K562 (cell line): ENCODE data around the gene SCG5. TPM values are rescaled to one million over a fixed set of nuclear protein-coding genes. Genes with fewer than 3 reads are reported as not detected.

Experiments
- ATAC-seq: fragments of 200-7000 bp; cut with Tn5 transposase; 3 replicates; pipeline ENCODE4 v1.9.1; 2020; ENCODE audit warnings: moderate library complexity
- BruUV-seq: library from RNA; stranded (reverse); fragments of 400-500 nt; replicated peaks from 2 replicates; lab custom pipeline; 2021; lab: Mats Ljungman, UMichigan
- CTCF ChIA-PET: fragments of 300-600 bp; formaldehyde crosslinking; extraction: SDS; loops from one replicate; lab custom pipeline; 2021; ENCODE audit warnings: low intra/inter-chr PET ratio; lab: Yijun Ruan, JAX
- POLR2A ChIA-PET: fragments of 300-600, 350-650 bp; sonication (Branson Sonifier 250); formaldehyde crosslinking; extraction: SDS; loops from one replicate; lab custom pipeline; 2021; ENCODE audit warnings: antibody characterized with exemption, inconsistent platforms; lab: Yijun Ruan, JAX
- DNase-seq, 4 experiments: peaks; one replicate each; pipeline versions ENCODE4 v3.0.0 to v3.0.0-alpha.2; 2011 to 2018; ENCODE audit warnings: low spot score in 3 of 4, mixed read lengths in 3 of 4; ENCODE audit errors: extremely low read depth in 1 of 4
- FAIRE-seq: peaks from 2 replicates; lab custom pipeline; 2011; peaks lifted over from hg19 to GRCh38; lab: Jason Lieb, UNC
- H2AFZ ChIP-seq: 2 replicates; pipeline ENCODE4 v1.6.0; 2011; ENCODE audit warnings: low read depth, low read length, control low read depth, inconsistent platforms
- H3K27ac ChIP-seq: fragments of 200-600 bp; 3 replicates; pipeline ENCODE4 v1.8.0; 2011; ENCODE audit warnings: low read depth, mild to moderate bottlenecking, control low read depth, inconsistent platforms, low read length, moderate library complexity, mixed read lengths; ENCODE audit errors: extremely low read depth
- H3K27me3 ChIP-seq, 2 experiments: fragments of 300-600 bp in 1 of 2; 2 replicates in 1 of 2; 3 replicates in 1 of 2; pipeline versions ENCODE4 v1.6.0 to v1.8.0; 2011; ENCODE audit warnings: inconsistent platforms in 2 of 2, low read length in 2 of 2, mild to moderate bottlenecking in 1 of 2, mixed read lengths in 1 of 2, moderate library complexity in 1 of 2; ENCODE audit not compliant: control insufficient read depth in 2 of 2, insufficient read depth in 2 of 2
- H3K36me3 ChIP-seq: fragments of 300-600 bp; 3 replicates; pipeline ENCODE4 v1.8.0; 2011; ENCODE audit warnings: mild to moderate bottlenecking, low read length, inconsistent platforms; ENCODE audit not compliant: control insufficient read depth, insufficient read depth
- H3K4me1 ChIP-seq, 2 experiments: fragments of 200-600 bp in 1 of 2; replicated peaks in 1 of 2; 2 replicates in 1 of 2; 3 replicates in 1 of 2; pipeline versions ENCODE4 v1.5.1 to v1.8.0; 2011; ENCODE audit warnings: inconsistent platforms in 2 of 2, low read length in 2 of 2, mild to moderate bottlenecking in 1 of 2, mixed read lengths in 1 of 2, moderate library complexity in 1 of 2; ENCODE audit not compliant: control insufficient read depth in 2 of 2, insufficient read depth in 2 of 2
- H3K4me2 ChIP-seq: 2 replicates; pipeline ENCODE4 v1.6.1; 2011; ENCODE audit warnings: low read length, control low read depth, inconsistent platforms, mixed read lengths; ENCODE audit not compliant: insufficient read depth
- H3K4me3 ChIP-seq: fragments of 200-600 bp; sonication (generic), shearing (Covaris generic); 2 replicates; pipeline ENCODE4 v1.5.1; 2016; ENCODE audit warnings: control low read depth, inconsistent platforms
- H3K79me2 ChIP-seq: fragments of 200-600 bp; 3 replicates; pipeline ENCODE4 v1.8.0; 2011; ENCODE audit warnings: low read length, inconsistent platforms; ENCODE audit not compliant: control insufficient read depth, insufficient read depth
- H3K9ac ChIP-seq, 2 experiments: 2 replicates each; pipeline versions ENCODE4 v1.6.0 to v1.6.1; 2011; ENCODE audit warnings: low read depth in 2 of 2, low read length in 2 of 2, control low read depth in 1 of 2, inconsistent platforms in 1 of 2, mild to moderate bottlenecking in 1 of 2, mixed read lengths in 1 of 2; ENCODE audit not compliant: insufficient read depth in 1 of 2
- H3K9me1 ChIP-seq: one replicate; pipeline ENCODE4 v1.6.0; 2011; ENCODE audit warnings: inconsistent platforms, mild to moderate bottlenecking, low read length, moderate library complexity; ENCODE audit not compliant: control insufficient read depth, insufficient read depth
- H3K9me3 ChIP-seq: replicated peaks from 2 replicates; pipeline ENCODE4 v1.5.1; 2011; ENCODE audit warnings: low read depth, low read length, inconsistent platforms; ENCODE audit not compliant: control insufficient read depth, insufficient read depth
- H4K20me1 ChIP-seq: replicated peaks from 2 replicates; pipeline ENCODE4 v1.6.1; 2011; ENCODE audit warnings: low read length, inconsistent platforms, mixed read lengths; ENCODE audit not compliant: control insufficient read depth, insufficient read depth
- CREB5 ChIP-seq: fragments of 250-450 bp; sonication (Bioruptor Pico); IDR thresholded peaks from 2 replicates; pipeline ENCODE4 v1.5.0; 2020; ENCODE audit warnings: mild to moderate bottlenecking
- NR0B1 ChIP-seq: fragments of 450-650 bp; IDR thresholded peaks from one replicate; pipeline ENCODE4 v1.6.1; 2018; ENCODE audit warnings: mild to moderate bottlenecking, moderate library complexity; ENCODE audit not compliant: partially characterized antibody
- RBBP5 ChIP-seq: fragments of 200-600 bp; sonication (generic); IDR thresholded peaks from 2 replicates; pipeline ENCODE4 v1.6.1; 2012; ENCODE audit warnings: borderline replicate concordance, mild to moderate bottlenecking, low read length, control low read depth, inconsistent platforms; ENCODE audit not compliant: insufficient read depth, poor library complexity, severe bottlenecking
- TAF9B ChIP-seq: fragments of 450-650 bp; IDR thresholded peaks from 2 replicates; pipeline ENCODE4 v1.6.1; 2018; ENCODE audit warnings: mild to moderate bottlenecking; ENCODE audit not compliant: partially characterized antibody
- U2AF2 ChIP-seq: fragments of 200-400 bp; formaldehyde crosslinking; optimal IDR thresholded peaks from 2 replicates; pipeline ENCODE3; 2017; ENCODE audit warnings: low read depth, mild to moderate bottlenecking, low read length
- ZC3H8 ChIP-seq: fragments of 450-650 bp; IDR thresholded peaks from 2 replicates; pipeline ENCODE4 v1.6.1; 2017
- WGBS: fragments of 100-300 bp; shearing (Covaris generic); methylation state at CpG from one replicate; pipeline ENCODE4 v1.1.6; 2016; ENCODE audit warnings: low coverage, mixed read lengths; ENCODE audit not compliant: insufficient coverage; ENCODE audit errors: missing lambda C conversion rate; 5-methylcytosine and 5-hydroxymethylcytosine counted together
- in situ Hi-C: fragments of 300-500 bp; cut with MboI; formaldehyde crosslinking; loops from 4 replicates; pipeline ENCODE4 v1.15.0; 2018; ENCODE audit warnings: inconsistent platforms, mixed read lengths
- intact Hi-C: fragments of 100-400 bp; cut with micrococcal nuclease; formaldehyde crosslinking; loops from 2 replicates; pipeline ENCODE4 v1.14.2; 2022
- polyA plus RNA-seq, 8 experiments: library from polyadenylated mRNA; depleted of rRNA in 4 of 8; stranded (reverse) in 5 of 8; unstranded in 3 of 8; fragments of >200 nt; fragmentation: Nextera tagmentation in 2 of 8; fragmentation: Illumina TruSeq in 1 of 8; extraction: Ambion mirVana in 2 of 8; extraction: Trizol in 1 of 8; gene quantifications; 2 replicates each; pipeline versions ENCODE4 v1.2.1 to v1.2.3, GENCODE V29; 2011 to 2014; ENCODE audit warnings: inconsistent platforms in 1 of 8, missing spikeins in 1 of 8
- total RNA-seq, 7 experiments: library from RNA; depleted of rRNA in 6 of 7; stranded (reverse); fragments of >200 nt in 6 of 7; fragmentation: Illumina TruSeq in 2 of 7; extraction: Trizol in 2 of 7; gene quantifications; 2 replicates each; pipeline versions ENCODE4 v1.2.1 to v1.2.3, GENCODE V29; 2011 to 2021; ENCODE audit warnings: low replicate concordance in 1 of 7

The SCG5 gene
- total and polyA plus RNA-seq, 9 of the 15 experiments (the other 6 are each of a cell fraction or from before 2014, with no cell fraction given), result 0.06 to 0.76 (median 0.28) TPM; not detected in 2

- TF ChIP-seq NR0B1, result no peak
These were observed 60.4 kb downstream of the SCG5 start (continued) for GRCh38 chr15:32701863-32702262.

- Histone ChIP-seq H3K4me2 (no peak overlapping the region), H3K79me2 (no peaks in the 10 kb centered on the region), H3K27me3 (peaks cover 6% of the 10 kb centered on the region in 2 experiments; a peak in 4 of 5 replicates), H3K27ac (no peak overlapping the region), H3K4me1 (no peaks in the 10 kb centered on the region), H3K9me3 (no peaks in the 10 kb centered on the region), H3K9me1 (no peaks in the 10 kb centered on the region), H4K20me1 (no peaks in the 10 kb centered on the region), H3K9ac (no peak overlapping the region), H3K4me3 (no peak overlapping the region), H3K36me3 (no peaks in the 10 kb centered on the region), H2AFZ (no peak overlapping the region)
- TF ChIP-seq TAF9B, result no peak
- TF ChIP-seq CREB5 (CRISPR knock-in tag), result no peak
- TF ChIP-seq RBBP5, result no peak
- TF ChIP-seq U2AF2, result no peak
- TF ChIP-seq ZC3H8, result no peak
- whole genome bisulfite sequencing, result 3% methylated on average over 6 of the region's 8 CpGs
- FAIRE-seq (no peak), ATAC-seq (no peak), DNase-seq (no peak)
- intact Hi-C loops, result no loop called here
- in situ Hi-C loops, result no loop called here
- ChIA-PET POLR2A (interaction anchor here (0.5 kb wide), 1 partner anchor 401 kb away, joined by 4 read pairs; no protein-coding TSS in a partner anchor), CTCF (no interaction called here)
- BruUV-seq, result no TSS peak
These were observed 63.0 kb downstream of the SCG5 start for GRCh38 chr15:32704395-32704981.
